HG03457 (cell line): Measurements from ENCODE around the gene ZNF579.

Experiments
- ATAC-seq: cut with Tn5 transposase; IDR thresholded peaks from one replicate; pipeline ENCODE4 v1.9.1; 2021; ENCODE audit warnings: moderate number of reproducible peaks; ENCODE audit not compliant: unreplicated experiment

The ZNF579 gene

GRCh38 chr19:55580628-55581144, at the start of gene ZNF579:
Gene ZNF579 (minus strand): TSS chr19:55580848. CDS start chr19:55579639, 1,209 bp downstream.
- no peak for ATAC-seq

GRCh38 chr19:55626350-55626749, 45.7 kb upstream of the ZNF579 start:
- no peak for ATAC-seq

- no peak for ATAC-seq
These were observed 44.3 kb upstream of the ZNF579 start for GRCh38 chr19:55625004-55625326.

GRCh38 chr19:55624109-55625003, 43.7 kb upstream of the ZNF579 start, which contains the start of gene ZNF784:
Gene ZNF784 (minus strand): TSS chr19:55624566. CDS start chr19:55624561, 5 bp downstream.
- ATAC-seq: no peak

- no peak for ATAC-seq
These were observed 42.9 kb upstream of the ZNF579 start for GRCh38 chr19:55623561-55623960.

GRCh38 chr19:55623130-55623529, 42.5 kb upstream of the ZNF579 start:
- no peak for ATAC-seq

- no peak for ATAC-seq
These were observed 41.8 kb upstream of the ZNF579 start for GRCh38 chr19:55622242-55622969.

- ATAC-seq: no peak
These were observed 41.1 kb upstream of the ZNF579 start for GRCh38 chr19:55621673-55622231.

- ATAC-seq: no peak
These were observed 40.6 kb upstream of the ZNF579 start for GRCh38 chr19:55621205-55621672.

- ATAC-seq: no peak
These were observed 40.0 kb upstream of the ZNF579 start for GRCh38 chr19:55620410-55621204.

- no peak for ATAC-seq
These were observed 38.6 kb upstream of the ZNF579 start for GRCh38 chr19:55619286-55619685.

- no peak for ATAC-seq
These were observed 37.8 kb upstream of the ZNF579 start for GRCh38 chr19:55618426-55618825.

- ATAC-seq: no peak
These were observed 36.8 kb upstream of the ZNF579 start for GRCh38 chr19:55617426-55617825.

GRCh38 chr19:55616395-55616875, 35.8 kb upstream of the ZNF579 start:
- ATAC-seq: no peak

GRCh38 chr19:55615543-55616394, 35.1 kb upstream of the ZNF579 start:
- no peak for ATAC-seq

- ATAC-seq: no peak
These were observed 34.3 kb upstream of the ZNF579 start for GRCh38 chr19:55614711-55615542.

GRCh38 chr19:55613930-55614710, 33.5 kb upstream of the ZNF579 start:
- ATAC-seq: no peak

GRCh38 chr19:55613396-55613795, 32.7 kb upstream of the ZNF579 start:
- no peak for ATAC-seq
